ENCODE measurements around the gene CDH4.

The CDH4 gene

DNA sequence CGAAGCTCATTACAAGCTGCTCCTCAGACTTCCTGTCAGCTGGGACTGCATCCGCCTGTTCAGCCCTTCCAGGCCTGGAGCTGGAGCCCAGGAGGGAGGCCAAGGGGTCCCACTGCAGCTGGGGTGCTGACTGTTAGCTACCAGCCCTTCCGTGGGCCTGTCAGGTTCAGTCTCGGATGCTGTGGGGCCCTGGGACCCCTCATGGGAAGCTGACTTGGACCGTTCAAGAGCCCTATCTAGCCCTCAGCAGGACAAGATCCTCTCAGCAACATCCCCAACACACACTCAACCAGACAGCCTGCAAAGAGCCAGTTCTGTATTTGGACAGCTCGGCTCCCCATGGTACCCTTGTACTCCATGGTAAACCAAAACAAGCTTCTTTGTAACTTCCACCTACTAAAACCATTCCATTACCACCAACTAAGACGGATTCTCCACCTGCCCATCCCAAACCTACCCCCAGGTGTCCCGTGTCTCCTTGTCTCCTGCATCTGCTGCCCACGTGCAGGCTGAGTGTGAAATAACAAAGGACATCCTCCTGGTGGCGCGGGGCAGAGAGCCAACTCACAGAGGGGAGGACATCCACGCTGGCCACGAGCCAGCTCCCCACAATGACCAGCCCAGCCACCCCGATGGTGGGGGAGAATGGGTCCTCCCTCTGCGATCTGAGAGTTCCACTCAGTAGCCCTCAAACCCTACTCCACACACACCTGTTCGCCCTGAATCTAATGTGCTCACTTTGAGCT is 702.4 kb downstream of the CDH4 start:
- no peak for DNase-seq (ENCODE audit: low read depth, low spot score)

DNA sequence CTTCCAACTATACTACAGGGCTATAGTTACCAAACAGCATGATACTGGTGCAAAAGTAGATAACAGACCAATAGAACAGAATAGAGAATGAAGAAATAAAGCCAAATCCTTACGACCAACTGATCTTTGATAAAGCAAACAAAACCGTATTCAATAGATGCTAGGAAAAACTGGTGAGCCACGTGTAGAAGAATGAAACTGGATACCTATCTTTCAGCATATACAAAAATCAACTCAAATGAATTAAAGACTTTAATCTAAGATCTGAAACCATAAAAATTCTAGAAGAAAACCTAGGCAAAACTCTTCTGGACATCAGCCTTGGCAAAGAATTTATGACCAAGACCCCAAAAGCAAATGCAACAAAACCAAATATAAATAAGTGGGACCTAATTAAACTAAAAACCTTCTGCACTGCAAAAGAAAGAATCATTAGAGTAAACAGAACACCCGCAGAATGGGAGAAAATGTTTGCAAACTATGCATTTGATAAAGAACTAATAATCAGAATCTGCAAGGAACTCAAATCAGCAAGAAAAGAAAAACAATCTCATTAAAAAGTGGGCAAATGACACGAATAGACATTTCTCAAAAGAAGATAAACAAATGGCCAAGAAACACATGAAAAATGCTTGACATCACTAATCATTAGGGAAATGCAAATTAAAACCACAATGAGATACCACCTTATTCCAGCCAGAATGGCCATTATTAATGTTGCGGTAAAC is 703.8 kb downstream of the CDH4 start:
- no peak for DNase-seq (ENCODE audit: low read depth, low spot score)

DNA sequence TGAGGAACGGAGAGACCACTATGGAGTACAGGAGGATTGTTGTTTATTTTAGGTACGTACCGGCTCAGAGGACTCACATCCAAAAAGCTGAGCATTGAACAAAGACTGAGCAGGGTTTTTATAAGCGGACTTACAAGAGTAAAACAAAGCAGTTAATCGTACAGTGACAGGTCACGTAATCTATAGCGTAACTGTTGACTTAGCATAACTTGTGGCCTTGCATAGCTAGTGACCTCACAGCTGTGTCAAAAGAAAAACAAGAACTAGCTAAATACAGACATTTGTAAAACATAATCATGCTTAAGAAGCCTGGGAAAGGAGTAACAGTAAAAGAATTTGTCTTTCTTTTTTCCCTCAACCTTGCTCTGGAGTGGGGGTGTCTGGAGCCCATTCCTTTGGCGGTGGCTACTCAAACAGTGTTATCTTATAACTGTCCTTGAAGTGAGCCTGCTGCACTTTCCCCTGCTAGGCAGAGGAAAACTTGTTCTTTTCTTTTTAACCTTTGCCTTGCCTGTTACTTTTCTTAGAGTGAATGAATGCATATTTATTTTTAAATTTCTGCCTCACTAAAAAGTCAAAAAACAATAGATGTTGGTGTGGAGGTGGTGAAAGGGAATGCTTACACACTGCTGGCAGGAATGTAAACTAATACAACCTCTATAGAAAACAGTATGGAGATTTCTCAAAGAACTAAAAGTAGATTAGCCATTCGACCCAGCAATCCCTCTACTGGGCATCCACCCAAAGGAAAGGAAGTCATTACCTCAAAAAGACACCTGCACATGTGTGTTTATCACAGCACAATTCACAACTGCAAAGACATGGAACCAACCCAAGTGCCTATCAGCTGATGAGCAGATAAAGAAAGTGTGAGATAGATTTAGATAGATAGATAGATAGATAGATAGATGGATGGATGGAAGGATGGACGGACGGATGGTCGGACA is 704.6 kb downstream of the CDH4 start:
- DNase-seq (ENCODE audit: low read depth, low spot score) = no peak

DNA sequence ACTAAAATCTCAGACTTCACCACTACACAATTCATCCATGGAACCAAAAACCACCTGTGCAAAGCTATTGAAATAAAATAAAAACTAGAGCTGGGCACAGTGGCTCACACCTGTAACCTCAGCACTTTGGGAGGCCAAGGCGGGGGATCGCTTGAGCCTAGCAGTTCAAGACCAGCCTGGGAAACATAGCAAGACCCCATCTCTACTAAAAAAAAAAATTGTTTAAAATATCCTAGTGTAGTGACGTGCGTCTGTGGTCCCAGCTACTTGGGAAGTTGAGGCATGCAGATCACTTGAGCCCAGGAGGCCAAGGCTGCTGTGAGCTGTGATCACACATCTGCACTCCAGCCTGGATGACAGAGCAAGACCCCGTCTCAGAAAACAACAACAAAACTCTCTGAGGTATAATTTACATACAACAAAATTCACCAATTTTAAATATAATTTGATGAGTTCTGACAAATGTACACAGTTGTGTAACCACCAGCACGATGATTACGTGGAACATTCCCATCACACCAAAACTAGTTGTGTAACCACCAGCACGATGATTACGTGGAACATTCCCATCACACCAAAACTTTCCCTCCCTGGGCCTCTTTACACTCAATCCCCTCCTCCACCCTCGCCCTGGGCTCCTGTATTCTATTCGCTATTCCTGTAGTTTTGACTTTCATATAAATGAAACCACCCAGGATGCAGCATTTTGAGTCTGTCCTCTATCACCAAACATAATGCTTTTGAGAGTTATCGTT is 706.1 kb downstream of the CDH4 start:
- no peak for DNase-seq (ENCODE audit: low read depth, low spot score)

DNA sequence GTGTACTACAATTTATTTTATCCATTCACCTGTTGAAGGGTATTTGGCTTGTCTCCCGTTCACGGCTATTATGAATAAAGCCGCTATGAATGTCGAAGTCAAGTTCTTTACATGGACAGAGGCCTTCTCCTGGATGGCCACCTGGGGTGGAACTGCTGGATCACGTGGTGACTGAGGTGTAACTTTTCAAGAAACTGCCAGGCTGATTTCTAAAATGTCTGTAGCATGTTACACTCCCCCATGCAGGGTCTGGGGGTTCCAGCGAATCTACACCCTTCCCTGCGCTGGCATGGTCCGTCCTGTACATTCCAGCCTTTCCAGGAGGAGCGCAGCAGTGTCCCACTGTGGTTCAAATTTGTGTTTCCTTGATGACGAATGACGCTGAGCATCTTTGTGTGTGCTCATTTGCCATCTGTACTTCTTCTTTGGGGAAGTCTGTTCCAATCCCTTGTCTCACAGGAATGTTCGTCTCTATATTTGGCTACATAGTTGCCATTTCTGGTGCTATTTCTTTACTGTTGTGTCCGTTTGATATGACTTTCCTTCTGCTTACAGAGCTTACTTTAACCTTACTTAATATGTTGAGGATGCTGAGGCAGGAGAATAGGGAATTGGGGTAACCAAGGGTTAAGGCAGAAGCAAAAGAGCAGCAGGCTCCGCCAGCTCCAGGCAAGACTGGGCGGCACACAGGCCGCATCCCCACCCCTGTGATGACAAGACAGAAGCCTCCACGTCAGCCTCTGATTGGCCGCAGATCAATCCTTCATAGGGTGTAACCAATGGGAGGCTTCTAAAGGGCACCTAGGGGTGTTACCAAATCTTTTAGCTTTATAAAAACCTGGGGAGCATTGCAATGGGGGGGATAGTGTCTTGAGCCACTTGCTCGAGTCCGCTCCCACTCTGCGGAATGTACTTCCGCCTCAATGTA is 707.0 kb downstream of the CDH4 start:
- no peak for DNase-seq (ENCODE audit: low read depth, low spot score)

DNA sequence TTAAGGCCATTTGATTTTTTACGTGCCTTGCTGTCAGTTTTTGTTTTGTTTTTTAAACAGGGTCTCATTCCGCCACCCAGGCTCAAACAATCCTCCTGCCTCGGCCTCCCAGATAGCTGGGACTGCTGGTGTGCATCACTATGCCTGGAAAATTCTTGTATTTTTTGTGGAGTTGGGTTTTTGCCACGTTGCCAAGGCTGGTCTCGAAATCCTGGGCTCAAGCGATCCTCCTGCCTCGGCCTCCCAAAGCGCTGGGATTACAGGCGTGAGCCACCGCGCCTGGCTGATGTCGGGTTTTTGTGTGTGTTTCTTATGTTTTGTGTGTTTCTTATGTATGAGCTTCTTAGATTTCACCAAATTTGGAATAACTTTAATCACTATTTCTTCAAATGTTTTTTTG is 708.8 kb downstream of the CDH4 start:
- no peak for DNase-seq (ENCODE audit: low read depth, low spot score)

DNA sequence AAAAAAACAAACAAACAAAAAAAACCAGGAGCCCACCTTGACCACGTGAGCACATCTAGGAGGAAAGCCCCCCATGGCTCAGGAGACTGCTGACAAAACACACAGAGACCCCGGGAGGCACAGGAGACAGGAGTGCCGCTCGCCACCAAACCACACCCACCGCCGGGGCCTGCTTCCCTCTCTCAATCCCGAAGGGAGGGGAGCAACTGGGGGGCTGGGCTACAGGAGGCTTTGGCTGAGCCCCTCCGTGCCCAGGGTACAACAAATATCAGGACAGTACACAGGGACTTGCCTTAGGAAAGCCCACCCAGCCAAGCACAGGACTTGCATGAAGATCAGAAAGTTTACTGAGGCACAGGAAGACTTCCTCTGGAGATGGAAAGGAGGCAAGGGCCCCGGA is 711.1 kb downstream of the CDH4 start:
- no peak for DNase-seq (ENCODE audit: low read depth, low spot score)

DNA sequence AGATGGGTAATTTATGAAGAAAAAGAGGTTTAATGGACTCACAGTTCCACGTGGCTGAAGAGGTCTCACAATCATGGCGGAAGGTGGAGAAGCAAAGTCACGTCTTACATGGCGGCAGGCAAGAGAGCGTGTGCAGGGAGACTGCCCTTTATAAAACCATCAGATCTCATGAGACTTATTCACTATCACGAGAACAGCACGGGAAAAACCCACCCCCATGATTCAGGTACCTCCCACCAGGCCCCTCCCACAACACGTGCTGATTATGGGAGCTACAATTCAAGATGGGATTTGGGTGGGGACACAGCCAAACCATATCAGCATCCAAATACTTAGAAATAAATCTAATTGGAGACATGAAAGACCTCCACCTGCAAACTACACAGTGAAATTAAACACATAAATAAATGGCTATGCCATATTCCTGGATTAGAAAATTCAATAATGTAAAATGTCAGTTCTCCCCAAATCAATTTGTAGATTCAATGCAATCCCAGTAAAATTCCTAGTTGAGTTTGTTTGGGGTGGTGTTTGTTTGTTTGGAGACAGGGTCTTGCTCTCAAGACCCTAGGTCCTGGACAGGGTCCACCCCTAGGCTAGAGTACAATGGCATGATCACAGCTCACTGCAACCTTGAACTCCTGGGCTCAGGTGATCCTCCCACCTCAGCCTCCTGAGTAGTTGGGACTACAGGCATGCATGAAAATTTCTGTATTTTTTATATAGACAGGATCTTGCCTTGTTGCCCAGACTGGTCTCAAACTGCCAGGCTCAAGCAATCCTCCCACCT is 712.0 kb downstream of the CDH4 start:
- no peak for DNase-seq (ENCODE audit: low read depth, low spot score)

DNA sequence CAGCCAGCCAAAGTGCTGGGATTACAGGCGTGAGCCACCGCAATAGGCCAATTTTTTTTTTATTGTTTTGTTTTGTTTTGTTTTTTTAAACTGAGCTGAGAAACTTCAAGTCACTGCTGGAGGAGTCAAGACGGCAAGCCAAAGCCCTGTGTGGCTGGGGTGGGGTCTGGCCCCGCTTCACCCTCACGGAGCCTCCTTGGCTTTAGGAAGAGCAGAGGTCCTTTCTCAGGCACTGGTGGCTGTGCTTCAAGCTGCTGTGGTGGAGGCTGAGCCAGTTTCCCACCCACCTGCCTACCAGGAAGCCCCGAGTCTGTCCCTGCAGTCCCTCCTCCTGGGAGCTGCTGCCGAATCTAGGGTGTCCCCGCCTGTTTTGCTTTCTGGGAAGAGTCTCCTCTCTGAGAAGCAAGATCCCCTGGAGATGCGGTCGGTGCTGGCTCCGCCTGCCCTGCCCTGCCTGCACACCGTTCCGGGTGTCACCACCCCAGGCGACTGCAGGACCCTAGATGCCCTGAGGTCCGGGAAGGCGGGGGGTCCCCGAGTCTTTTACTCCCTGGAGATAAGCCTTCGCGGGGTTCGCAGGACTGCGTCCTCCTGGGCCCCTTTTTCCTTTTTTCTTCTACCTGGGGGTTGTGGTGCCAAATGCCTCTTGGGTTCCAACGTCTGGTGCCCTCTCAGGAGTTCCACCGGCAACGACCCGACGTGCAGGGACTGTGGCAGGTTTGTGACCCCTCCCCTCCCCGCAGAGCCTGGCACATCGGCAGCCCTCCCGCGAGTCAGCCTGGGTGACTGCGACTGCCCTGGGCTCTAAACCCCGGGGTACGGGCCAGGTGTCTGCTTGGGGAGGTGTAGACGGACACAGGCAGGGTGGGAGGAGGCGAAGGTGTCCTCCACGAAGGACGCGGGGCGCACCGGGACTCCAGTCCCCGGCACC is 712.9 kb downstream of the CDH4 start:
- DNase-seq (ENCODE audit: low read depth, low spot score) = no peak

DNA sequence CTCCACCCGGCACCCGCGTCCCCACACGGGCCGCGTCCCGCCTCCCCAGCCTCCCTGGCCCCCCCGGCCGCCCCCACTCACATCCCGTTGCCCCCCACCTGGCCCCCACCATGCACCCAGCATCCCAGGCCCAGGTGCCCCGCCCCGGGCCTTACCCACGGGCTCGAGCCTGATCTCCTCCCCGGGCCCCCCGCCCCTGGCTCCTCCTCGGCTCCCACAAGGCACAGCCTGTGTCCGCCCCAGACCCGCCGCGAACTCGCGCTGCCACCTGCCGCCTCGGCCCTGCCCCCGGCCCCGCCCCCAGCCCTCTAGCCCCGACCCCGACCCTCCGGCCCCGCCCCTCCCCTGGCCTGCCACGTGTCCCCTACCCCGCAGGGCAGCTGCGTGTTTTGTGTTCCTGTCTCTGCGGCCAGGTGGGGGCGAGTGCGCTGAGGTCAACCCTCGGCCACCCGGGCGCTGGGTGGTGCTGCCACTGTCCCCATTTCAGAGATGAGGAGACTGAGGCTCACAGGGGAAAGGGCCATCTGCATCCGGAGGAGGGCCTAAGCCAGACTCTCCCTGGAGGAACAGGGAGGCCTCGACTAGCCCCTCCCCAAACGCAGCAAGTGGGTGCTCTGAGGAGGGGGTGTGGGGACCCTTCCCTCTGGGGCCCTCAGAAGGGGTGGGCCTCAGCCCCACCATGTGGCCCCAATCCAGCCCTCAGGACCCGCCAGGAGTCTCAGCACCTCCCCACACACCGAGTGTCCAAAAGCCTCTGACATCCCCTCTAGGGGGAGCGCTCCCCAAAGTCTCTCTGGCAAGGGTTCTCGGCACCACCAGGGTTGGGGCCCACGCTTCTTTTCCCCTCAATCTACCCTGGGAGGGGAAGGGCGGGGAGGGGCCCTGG is 713.8 kb downstream of the CDH4 start:
- no peak for DNase-seq (ENCODE audit: low read depth, low spot score)

DNA sequence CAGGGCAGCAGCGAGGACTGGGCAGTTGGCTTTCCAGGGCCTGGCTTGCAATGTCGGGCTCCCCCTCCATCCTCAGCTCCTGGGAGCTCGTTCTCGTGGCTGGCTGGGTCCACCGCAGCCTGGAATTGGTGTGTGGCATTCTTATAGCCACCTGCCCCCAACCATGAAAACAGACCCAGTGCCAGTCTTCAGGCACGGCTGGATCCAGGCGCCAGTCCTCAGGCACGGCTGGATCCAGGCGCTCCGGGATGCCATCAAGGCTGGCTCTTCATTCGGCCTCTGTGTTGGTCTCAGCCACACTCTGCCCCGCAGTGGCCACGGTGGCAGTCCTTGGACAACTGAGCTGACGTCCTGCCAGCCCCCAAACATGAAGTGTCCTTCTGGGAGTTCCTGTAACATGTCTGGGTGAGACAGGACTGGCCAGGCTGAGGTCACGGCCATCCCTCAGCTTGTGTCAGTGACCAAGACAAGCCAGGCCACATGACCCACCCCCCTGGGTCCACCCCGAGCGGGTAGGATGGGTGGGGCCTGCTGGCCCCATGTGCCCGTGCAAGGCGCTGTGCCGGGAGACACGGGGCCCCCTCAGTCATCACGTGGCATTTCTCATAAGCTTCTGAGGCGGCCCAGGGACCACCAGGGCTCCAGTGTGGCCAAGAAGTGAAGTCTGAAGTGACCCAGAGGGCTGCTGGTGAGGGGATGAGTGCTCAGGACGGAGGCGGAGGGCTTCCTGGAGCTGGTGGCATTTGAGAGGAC is 714.6 kb downstream of the CDH4 start:
- no peak for DNase-seq (ENCODE audit: low read depth, low spot score)

DNA sequence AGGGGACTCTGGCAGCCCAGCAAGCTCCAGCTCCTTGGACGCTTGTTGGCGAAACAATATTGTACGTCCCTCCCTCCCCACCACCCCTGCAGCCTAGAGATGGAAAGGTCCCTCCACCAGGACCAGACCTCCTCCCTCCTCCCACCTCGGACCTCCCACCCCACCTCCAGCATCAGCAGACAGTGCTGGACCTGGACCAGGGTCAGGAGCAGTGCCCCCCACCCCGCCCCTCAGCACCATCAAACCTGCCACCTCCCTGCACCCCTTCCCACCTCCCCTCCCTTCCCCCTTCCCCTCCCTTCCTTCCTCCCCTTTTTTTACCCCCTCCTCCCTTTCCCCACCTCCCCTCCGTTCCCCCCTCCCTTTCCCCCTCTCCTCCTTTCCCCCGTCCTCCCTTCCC is 715.2 kb downstream of the CDH4 start:
- DNase-seq (ENCODE audit: low read depth, low spot score) = no peak

DNA sequence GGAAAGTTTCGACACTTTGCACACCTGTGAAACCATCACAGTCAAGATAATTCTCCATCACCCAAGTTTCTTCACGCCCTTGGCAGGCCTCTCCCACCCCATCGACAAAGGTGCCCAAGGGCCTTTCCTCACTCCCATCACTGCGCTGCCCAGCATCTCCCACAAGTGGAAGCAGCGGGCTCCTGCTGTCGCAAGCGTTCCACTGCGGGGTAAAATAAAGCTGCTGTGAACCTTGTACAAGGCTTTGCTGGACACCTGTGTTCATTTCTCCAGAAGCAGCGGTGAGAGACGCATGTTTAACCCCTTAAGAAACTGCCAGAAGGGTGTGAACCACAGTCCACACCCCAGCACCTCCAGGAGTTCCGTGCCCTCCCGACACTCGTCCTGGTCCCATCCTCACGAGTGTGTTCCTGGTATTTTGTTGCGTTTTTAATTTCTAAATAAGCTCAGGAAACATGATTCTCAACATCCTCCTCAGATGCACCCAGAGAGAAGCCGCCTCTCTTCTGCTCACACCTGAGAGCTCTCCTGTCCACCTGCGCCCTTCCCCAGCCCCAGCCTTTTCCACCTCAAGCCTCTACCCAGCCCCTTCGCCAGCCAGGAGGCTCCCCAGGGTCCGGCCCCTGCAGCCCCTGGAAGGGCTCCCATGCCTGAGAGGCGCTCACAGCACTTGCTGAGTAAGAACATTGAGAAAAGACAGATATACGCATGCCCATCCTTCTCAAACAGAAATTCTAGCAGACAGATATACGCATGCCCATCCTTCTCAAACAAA is 716.2 kb downstream of the CDH4 start:
- DNase-seq (ENCODE audit: low read depth, low spot score) = no peak

DNA sequence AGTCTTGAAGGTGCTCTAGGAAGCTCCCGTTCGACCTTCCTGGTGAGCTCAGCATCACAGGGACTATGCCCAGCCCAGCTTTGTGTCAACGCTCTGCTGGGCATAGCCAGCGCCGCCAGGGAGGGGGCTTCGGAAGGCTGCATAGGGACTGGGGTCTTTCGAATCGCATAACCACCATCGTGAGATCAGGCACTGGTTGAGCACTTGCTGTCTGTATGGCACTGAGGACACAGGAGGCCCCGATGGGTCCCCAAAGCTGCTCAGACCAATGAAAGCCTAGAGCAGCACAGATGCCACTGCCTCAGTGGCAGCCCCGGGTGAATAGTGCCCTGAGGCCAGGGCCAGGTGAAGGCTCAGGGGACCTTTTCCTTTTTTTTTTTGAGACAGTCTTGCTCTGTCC is 716.9 kb downstream of the CDH4 start:
- no peak for DNase-seq (ENCODE audit: low read depth, low spot score)

DNA sequence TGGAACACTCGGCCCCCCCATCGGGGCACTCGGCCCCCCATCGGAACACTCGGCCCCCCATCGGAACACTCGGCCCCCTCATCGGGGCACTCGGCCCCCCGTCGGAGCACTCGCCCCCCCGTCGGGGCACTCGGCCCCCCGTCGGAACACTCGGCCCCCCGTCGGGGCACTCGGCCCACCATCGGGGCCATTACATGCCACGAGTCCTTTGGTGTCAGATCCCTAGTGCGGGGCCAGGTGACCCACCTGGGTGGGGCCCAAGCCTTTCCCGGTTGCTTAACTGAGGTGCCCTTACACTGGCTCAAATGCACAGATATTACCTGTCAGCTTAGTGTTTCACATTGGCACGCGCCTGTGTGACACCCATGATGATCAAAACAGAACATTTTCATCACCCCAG is 717.7 kb downstream of the CDH4 start:
- DNase-seq (ENCODE audit: low read depth, low spot score) = no peak

DNA sequence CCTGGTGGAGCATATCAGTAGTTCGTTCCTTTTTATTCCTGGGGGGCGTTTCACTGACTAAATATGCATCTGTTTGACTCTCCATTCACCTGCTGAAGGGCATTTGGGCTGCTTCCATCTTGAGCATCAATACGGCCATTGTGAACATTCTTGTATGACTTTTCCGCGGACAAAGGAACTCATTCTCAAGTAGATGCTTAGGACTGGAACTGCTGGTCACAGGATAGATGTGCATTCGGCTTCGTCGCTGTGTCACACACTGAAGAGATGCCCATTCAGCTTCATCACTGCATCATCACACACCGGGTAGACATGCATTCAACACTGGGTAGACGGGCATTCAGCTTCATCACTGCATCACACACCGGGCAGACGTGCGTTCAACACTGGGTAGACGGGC is 718.3 kb downstream of the CDH4 start:
- DNase-seq (ENCODE audit: low read depth, low spot score) = no peak
